ENCODE data around the gene KNG1. TPM values are rescaled to one million over a fixed set of nuclear protein-coding genes. Genes with fewer than 3 reads are reported as not detected.
A peak's percentile ranks its signal among the peaks of the same experiment; 100 is the strongest.
"Not testable (repeated sequence)": the region's sequence is repeated elsewhere in the genome, so short reads cannot be mapped to it uniquely, and the experiment has no call there.

Gene KNG1
- total RNA-seq, 1 donor: not detected

DNA sequence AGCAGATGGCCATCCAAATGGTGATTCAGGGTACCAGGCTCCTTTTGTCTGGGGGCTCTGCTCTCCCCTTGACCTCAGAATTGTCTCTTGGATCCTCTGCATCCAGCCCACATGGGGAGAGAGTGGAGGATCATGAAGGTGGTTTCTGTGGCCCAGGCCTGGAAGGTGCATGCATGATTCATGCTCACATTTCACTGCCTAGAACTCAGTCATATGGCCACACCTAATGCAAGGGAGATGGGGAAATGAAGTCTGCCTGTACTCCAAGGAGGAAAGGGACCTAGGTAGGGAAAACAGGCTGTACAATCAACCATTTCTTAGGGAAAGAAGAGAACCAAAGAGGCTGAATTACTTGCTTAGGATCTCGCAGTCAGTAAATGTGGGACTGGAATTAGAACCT is 36.3 kb upstream of the KNG1 start:
- no peak overlapping the region for H3K4me3 ChIP-seq (ENCODE audit: low read depth, low read length)
- no peak for DNase-seq (ENCODE audit: low read depth)
- TF ChIP-seq, protein P1, sequence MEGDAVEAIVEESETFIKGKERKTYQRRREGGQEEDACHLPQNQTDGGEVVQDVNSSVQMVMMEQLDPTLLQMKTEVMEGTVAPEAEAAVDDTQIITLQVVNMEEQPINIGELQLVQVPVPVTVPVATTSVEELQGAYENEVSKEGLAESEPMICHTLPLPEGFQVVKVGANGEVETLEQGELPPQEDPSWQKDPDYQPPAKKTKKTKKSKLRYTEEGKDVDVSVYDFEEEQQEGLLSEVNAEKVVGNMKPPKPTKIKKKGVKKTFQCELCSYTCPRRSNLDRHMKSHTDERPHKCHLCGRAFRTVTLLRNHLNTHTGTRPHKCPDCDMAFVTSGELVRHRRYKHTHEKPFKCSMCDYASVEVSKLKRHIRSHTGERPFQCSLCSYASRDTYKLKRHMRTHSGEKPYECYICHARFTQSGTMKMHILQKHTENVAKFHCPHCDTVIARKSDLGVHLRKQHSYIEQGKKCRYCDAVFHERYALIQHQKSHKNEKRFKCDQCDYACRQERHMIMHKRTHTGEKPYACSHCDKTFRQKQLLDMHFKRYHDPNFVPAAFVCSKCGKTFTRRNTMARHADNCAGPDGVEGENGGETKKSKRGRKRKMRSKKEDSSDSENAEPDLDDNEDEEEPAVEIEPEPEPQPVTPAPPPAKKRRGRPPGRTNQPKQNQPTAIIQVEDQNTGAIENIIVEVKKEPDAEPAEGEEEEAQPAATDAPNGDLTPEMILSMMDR (IDR thresholded peaks at IDR 0.05; ENCODE audit: insufficient read depth, low read length): no peak

DNA sequence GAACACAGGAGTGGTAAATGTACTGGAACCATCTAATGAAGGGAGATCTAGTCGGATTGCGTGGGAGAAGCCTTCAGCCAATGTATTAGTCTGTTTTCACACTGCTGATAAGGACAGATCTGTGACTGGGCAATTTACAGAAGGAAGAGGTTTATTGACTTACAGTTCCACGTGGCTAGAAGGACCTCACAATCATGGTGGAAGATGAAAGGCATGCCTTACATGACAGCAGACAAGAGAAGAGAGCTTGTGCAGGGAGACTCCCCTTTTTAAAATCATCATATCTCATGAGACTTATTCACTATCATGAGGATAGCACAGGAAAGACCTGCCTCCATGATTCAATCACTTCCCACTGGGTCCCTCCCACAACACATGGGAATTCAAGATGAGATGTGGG is 34.3 kb upstream of the KNG1 start:
- no peak overlapping the region for H3K4me3 ChIP-seq (ENCODE audit: low read depth, low read length)
- DNase-seq (ENCODE audit: low read depth): no peak
- TF ChIP-seq, protein P1 (IDR thresholded peaks at IDR 0.05; ENCODE audit: insufficient read depth, low read length): no peak

DNA sequence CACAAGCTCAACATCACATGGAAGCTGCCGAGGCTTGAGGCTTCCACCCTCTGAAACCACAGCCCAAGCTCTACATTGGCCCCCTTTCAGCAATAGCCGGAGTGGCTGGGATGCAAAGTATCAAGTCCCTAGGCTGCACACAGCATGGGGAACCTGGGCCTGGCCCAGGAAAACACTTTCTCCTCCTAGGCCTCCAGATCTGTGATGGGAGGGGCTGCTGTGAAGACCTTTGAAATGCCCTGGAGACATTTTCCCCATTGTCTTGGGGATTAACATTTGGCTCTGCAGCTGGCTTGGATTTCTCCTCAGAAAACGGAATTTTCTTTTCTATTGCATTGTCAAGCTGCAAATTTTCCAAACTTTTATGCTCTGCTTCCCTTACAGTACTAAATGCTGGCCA is 33.2 kb upstream of the KNG1 start:
- peak; percentile 2 for DNase-seq (ENCODE audit: low read depth)
- TF ChIP-seq, protein P1 (IDR thresholded peaks at IDR 0.05; ENCODE audit: insufficient read depth, low read length): no peak
- no peak overlapping the region for H3K4me3 ChIP-seq (ENCODE audit: low read depth, low read length)

DNA sequence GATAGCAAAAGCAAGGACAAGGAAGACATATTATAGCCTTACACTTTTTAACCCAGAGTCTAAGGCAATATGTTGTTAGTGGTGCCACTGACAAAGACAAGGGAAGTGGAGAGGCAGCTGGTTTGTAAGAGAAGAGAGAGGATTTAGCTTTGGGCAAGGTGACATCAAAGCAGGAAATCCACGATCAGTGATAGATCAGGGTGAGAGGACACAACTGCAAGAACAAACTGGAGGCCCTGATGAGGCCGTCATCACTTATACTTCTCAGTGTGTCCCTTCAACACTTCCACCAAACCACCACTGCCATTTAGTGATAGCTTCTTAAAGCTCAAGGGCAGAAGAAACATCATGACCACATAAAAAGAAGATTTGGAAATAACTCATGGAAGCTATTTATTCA is 30.7 kb upstream of the KNG1 start:
- not testable (repeated sequence) for H3K4me3 ChIP-seq (ENCODE audit: low read depth, low read length)

DNA sequence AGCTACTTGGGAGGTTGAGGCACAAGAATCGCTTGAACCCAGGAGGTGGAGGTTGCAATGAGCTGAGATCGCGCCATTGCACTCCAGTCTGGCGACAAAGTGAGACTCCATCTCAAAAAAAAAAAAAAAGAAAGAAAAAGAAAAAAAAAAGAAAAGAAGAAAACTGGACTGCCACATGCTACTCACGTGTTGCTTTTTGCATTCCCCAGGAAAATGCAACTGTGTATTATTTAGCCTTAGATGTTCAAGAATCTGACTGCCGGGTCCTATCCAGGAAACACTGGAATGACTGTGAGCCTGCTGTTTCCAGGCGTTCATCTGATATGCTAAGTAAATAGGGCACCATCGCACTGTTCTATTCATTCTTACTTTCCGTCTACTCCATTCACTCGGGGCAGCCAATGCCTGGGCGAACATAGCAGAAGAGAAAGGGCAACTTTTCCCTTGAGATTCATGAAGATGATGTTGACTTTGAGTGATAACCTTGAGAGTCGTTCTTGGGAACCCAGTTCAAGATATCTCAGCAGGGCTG is 30.0 kb upstream of the KNG1 start:
- H3K4me3 ChIP-seq (ENCODE audit: low read depth, low read length): no peak overlapping the region
- DNase-seq (ENCODE audit: low read depth): no peak
- TF ChIP-seq, protein P1 (IDR thresholded peaks at IDR 0.05; ENCODE audit: insufficient read depth, low read length): no peak

More for the DNA sequence above, 30.7 kb upstream of the KNG1 start:
- DNase-seq (ENCODE audit: low read depth): not testable (repeated sequence)

DNA sequence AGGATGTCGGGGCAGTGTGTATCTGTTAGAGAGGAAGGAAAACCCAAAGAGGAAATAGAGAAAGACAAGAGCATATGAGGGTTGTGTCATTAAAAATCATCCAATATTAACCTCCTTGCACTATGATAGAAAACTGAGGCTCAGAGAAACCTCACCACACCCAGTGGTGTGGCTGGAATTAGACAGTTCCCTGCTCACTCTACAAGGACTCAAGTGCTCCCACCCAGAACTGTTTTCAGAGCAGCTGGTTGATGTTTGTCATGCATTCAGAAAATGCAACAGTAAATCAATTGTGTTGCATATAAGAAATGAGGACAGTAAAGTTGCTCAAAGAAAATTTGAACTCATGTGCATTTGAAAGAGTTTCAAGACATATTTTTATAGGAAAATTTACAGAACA is 26.9 kb upstream of the KNG1 start:
- H3K4me3 ChIP-seq (ENCODE audit: low read depth, low read length); DNase-seq (ENCODE audit: low read depth): not testable (repeated sequence)

DNA sequence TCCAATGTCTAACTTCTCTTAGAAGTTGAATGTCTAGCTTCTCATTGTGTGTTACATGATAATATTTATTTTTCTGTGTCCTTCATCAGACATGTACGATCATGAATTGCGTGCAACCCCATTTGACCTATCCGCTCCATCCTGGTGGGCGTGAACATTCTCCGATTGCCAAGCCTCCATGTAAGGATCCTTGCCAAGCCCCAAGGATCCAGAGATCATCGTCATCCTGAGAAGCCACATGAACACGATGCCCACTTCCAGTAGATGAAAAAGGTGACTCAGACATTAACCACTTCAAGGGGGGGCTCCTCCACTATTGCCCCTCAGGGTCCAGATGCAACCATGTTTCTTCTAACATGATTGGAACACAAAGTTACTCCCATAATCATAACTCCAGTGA is 25.5 kb upstream of the KNG1 start:
- TF ChIP-seq, protein P1 (IDR thresholded peaks at IDR 0.05; ENCODE audit: insufficient read depth, low read length): no peak
- no peak overlapping the region for H3K4me3 ChIP-seq (ENCODE audit: low read depth, low read length)
- no peak for DNase-seq (ENCODE audit: low read depth)

DNA sequence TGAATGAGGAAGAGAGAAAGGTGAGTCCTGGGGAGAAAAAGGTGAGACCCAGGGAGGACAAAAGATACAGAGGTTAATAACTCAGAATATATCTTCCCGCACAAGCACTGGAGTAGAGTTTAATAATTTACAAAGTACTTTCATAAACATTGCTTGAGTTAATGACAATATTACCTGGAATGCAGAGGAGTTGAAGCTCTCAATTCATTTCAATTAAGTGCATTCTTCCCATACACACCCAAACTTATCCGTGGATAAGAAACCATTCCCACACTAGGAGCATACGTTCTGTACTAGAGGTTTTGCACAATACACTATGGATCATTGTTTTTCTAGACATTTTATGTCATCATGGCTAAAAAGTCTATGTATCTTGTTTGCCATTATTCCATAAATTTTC is 23.3 kb upstream of the KNG1 start:
- H3K4me3 ChIP-seq (ENCODE audit: low read depth, low read length): no peak overlapping the region
- DNase-seq (ENCODE audit: low read depth): no peak
- TF ChIP-seq, protein P1 (IDR thresholded peaks at IDR 0.05; ENCODE audit: insufficient read depth, low read length): no peak

Measured in fibroblast of the aortic adventitia (primary cell).